SK-N-SH treated with all-trans-retinoic acid at 6 μM for 48 hours (cell line): ENCODE measurements around the gene CD96.

ENCODE experiments used
- ATAC-seq: fragments of 200-7000 bp; cut with Tn5 transposase; 3 replicates; pipeline ENCODE4 v1.9.1; 2020; ENCODE audit warnings: mild to moderate bottlenecking, moderate library complexity
- BACH2 ChIP-seq: fragments of 250-450 bp; sonication (Bioruptor Pico); IDR thresholded peaks from 2 replicates; pipeline ENCODE4 v1.9.0; 2021; ENCODE audit warnings: mild to moderate bottlenecking, borderline replicate concordance
- CREB5 ChIP-seq: fragments of 250-450 bp; sonication (Bioruptor Pico); IDR thresholded peaks from 2 replicates; pipeline ENCODE4 v1.5.1; 2020; ENCODE audit warnings: low read depth, mild to moderate bottlenecking, moderate library complexity
- CSDC2 ChIP-seq: fragments of 250-450 bp; sonication (Bioruptor Pico); IDR thresholded peaks from 2 replicates; pipeline ENCODE4 v1.5.0; 2020; ENCODE audit warnings: mild to moderate bottlenecking, moderate library complexity
- CSRNP3 ChIP-seq: fragments of 250-450 bp; sonication (Bioruptor Pico); IDR thresholded peaks from 2 replicates; pipeline ENCODE4 v1.5.1; 2021; ENCODE audit warnings: mild to moderate bottlenecking, moderate library complexity
- ESRRG ChIP-seq: fragments of 250-450 bp; sonication (Bioruptor Pico); IDR thresholded peaks from 2 replicates; pipeline ENCODE4 v1.6.1; 2021; ENCODE audit warnings: mild to moderate bottlenecking
- GLIS3 ChIP-seq: fragments of 250-450 bp; sonication (Bioruptor Pico); IDR thresholded peaks from 2 replicates; pipeline ENCODE4 v1.5.0; 2020; ENCODE audit warnings: mild to moderate bottlenecking, moderate library complexity
- ISL1 ChIP-seq: fragments of 250-450 bp; sonication (Bioruptor Pico); IDR thresholded peaks from 2 replicates; pipeline ENCODE4 v2.1.2; 2022; ENCODE audit warnings: mild to moderate bottlenecking, moderate library complexity
- OSR1 ChIP-seq: fragments of 250-450 bp; sonication (Bioruptor Pico); IDR thresholded peaks from 2 replicates; pipeline ENCODE4 v1.8.0; 2022; ENCODE audit warnings: moderate library complexity, mild to moderate bottlenecking, inconsistent platforms
- PATZ1 ChIP-seq: fragments of 250-450 bp; sonication (Bioruptor Pico); IDR thresholded peaks from 2 replicates; pipeline ENCODE4 v1.8.0; 2020; ENCODE audit warnings: mild to moderate bottlenecking, moderate library complexity, borderline replicate concordance
- POU6F1 ChIP-seq: fragments of 250-450 bp; sonication (Bioruptor Pico); IDR thresholded peaks from 2 replicates; pipeline ENCODE4 v1.8.0; 2021; ENCODE audit warnings: low read depth, mild to moderate bottlenecking, moderate library complexity, borderline replicate concordance
- PPARA ChIP-seq: fragments of 250-450 bp; sonication (Bioruptor Pico); IDR thresholded peaks from 2 replicates; pipeline ENCODE4 v1.5.0; 2020; ENCODE audit warnings: mild to moderate bottlenecking, borderline replicate concordance
- RARB ChIP-seq: fragments of 250-450 bp; sonication (Bioruptor Pico); IDR thresholded peaks from 2 replicates; pipeline ENCODE4 v1.8.0; 2021; ENCODE audit warnings: mild to moderate bottlenecking, moderate library complexity
- SNAI2 ChIP-seq: fragments of 250-450 bp; sonication (Bioruptor Pico); IDR thresholded peaks from 2 replicates; pipeline ENCODE4 v1.5.0; 2020; ENCODE audit warnings: mild to moderate bottlenecking, moderate library complexity
- TCF4 ChIP-seq: fragments of 250-450 bp; sonication (Bioruptor Pico); IDR thresholded peaks from 2 replicates; pipeline ENCODE4 v1.8.0; 2021; ENCODE audit warnings: mild to moderate bottlenecking, moderate library complexity, borderline replicate concordance
- TSHZ2 ChIP-seq: fragments of 250-450 bp; sonication (Bioruptor Pico); IDR thresholded peaks from 2 replicates; pipeline ENCODE4 v1.5.0; 2020; ENCODE audit warnings: mild to moderate bottlenecking, moderate library complexity
- ZC3H10 ChIP-seq: fragments of 250-450 bp; sonication (Bioruptor Pico); IDR thresholded peaks from 2 replicates; pipeline ENCODE4 v1.5.1; 2021; ENCODE audit warnings: mild to moderate bottlenecking, moderate library complexity
- ZFP30 ChIP-seq: fragments of 450-650 bp; formaldehyde crosslinking; IDR thresholded peaks from 2 replicates; pipeline ENCODE4 v1.5.0; 2022; ENCODE audit warnings: mild to moderate bottlenecking, moderate library complexity
- ZNF565 ChIP-seq: fragments of 450-650 bp; formaldehyde crosslinking; conservative IDR thresholded peaks from 2 replicates; pipeline ENCODE4 v1.5.0; 2020; ENCODE audit warnings: low read depth, mild to moderate bottlenecking, moderate library complexity
- ZNF70 ChIP-seq: fragments of 450-650 bp; formaldehyde crosslinking; IDR thresholded peaks from 2 replicates; pipeline ENCODE4 v1.5.0; 2020; ENCODE audit warnings: mild to moderate bottlenecking, moderate library complexity
- ZNF8 ChIP-seq: fragments of 450-650 bp; formaldehyde crosslinking; IDR thresholded peaks from 2 replicates; pipeline ENCODE4 v1.5.0; 2020; ENCODE audit warnings: mild to moderate bottlenecking, moderate library complexity

CD96 gene

GRCh38 chr3:111605493-111605892 lies 63.5 kb downstream of the CD96 start:
- TF ChIP-seq PATZ1 (CRISPR knock-in tag): no peak
- TF ChIP-seq TCF4 (CRISPR knock-in tag): no peak
- no peak for TF ChIP-seq ISL1 (CRISPR knock-in tag)
- no peak for TF ChIP-seq ZNF8 (CRISPR knock-in tag)
- TF ChIP-seq ESRRG (CRISPR knock-in tag): no peak
- no peak for TF ChIP-seq RARB (CRISPR knock-in tag)
- no peak for TF ChIP-seq PPARA (CRISPR knock-in tag)
- no peak for TF ChIP-seq ZC3H10 (CRISPR knock-in tag)
- no peak for TF ChIP-seq TSHZ2
- TF ChIP-seq OSR1: no peak
- TF ChIP-seq ZNF565 (CRISPR knock-in tag): no peak
- no peak for TF ChIP-seq BACH2 (CRISPR knock-in tag)
- no peak for TF ChIP-seq GLIS3 (CRISPR knock-in tag)
- no peak for TF ChIP-seq CSDC2
- no peak for ATAC-seq

- ATAC-seq: no peak; the same call in 2 of the 3 replicates
- no peak for TF ChIP-seq TCF4 (CRISPR knock-in tag)
- TF ChIP-seq OSR1: no peak
- no peak for TF ChIP-seq POU6F1 (CRISPR knock-in tag)
- no peak for TF ChIP-seq ZFP30 (CRISPR knock-in tag)
- TF ChIP-seq ZNF565 (CRISPR knock-in tag): no peak
- no peak for TF ChIP-seq CREB5 (CRISPR knock-in tag)
- no peak for TF ChIP-seq SNAI2 (CRISPR knock-in tag)
- TF ChIP-seq ZNF70 (CRISPR knock-in tag): no peak
- TF ChIP-seq CSDC2: no peak
- no peak for TF ChIP-seq ESRRG (CRISPR knock-in tag)
- TF ChIP-seq CSRNP3 (CRISPR knock-in tag): no peak
- TF ChIP-seq TSHZ2: no peak
- no peak for TF ChIP-seq ZC3H10 (CRISPR knock-in tag)
- no peak for TF ChIP-seq ZNF8 (CRISPR knock-in tag)
These were observed 65.4 kb downstream of the CD96 start for GRCh38 chr3:111607240-111607920.
